Measurements from ENCODE around the gene GRAMD1B.
"Not testable (repeated sequence)": the region's sequence is repeated elsewhere in the genome, so short reads cannot be mapped to it uniquely, and the experiment has no call there.

Gene GRAMD1B

GRCh38 chr11:123567466-123567865 lies 137.4 kb downstream of the GRAMD1B start:
- DNase-seq (ENCODE audit: low read depth): no peak

GRCh38 chr11:123568367-123568870 lies 138.3 kb downstream of the GRAMD1B start:
- no peak for DNase-seq (ENCODE audit: low read depth)

GRCh38 chr11:123569393-123569792 lies 139.3 kb downstream of the GRAMD1B start:
- DNase-seq (ENCODE audit: low read depth): no peak

GRCh38 chr11:123570939-123571580 lies 141.0 kb downstream of the GRAMD1B start:
- DNase-seq (ENCODE audit: low read depth): no peak

- DNase-seq (ENCODE audit: low read depth): not testable (repeated sequence)
Measured at GRCh38 chr11:123572791-123573190, 142.7 kb downstream of the GRAMD1B start.

GRCh38 chr11:123573286-123573685 lies 143.2 kb downstream of the GRAMD1B start:
- DNase-seq (ENCODE audit: low read depth): no peak

- DNase-seq (ENCODE audit: low read depth): no peak
Measured at GRCh38 chr11:123575441-123575840, 145.4 kb downstream of the GRAMD1B start.

- DNase-seq (ENCODE audit: low read depth): no peak
Measured at GRCh38 chr11:123576082-123576481, 146.0 kb downstream of the GRAMD1B start.

- no peak for DNase-seq (ENCODE audit: low read depth)
Measured at GRCh38 chr11:123576501-123576900, 146.4 kb downstream of the GRAMD1B start.

- no peak for DNase-seq (ENCODE audit: low read depth)
Measured at GRCh38 chr11:123577081-123577598, 147.1 kb downstream of the GRAMD1B start.

- DNase-seq (ENCODE audit: low read depth): no peak
Measured at GRCh38 chr11:123578778-123579481, 148.9 kb downstream of the GRAMD1B start.

- no peak for DNase-seq (ENCODE audit: low read depth)
Measured at GRCh38 chr11:123579482-123579812, 149.4 kb downstream of the GRAMD1B start.

GRCh38 chr11:123580137-123580536 lies 150.1 kb downstream of the GRAMD1B start:
- DNase-seq (ENCODE audit: low read depth): no peak

- DNase-seq (ENCODE audit: low read depth): peak; percentile 12
Measured at GRCh38 chr11:123580557-123581275, 150.6 kb downstream of the GRAMD1B start.

- DNase-seq (ENCODE audit: low read depth): no peak
Measured at GRCh38 chr11:123581651-123582399, 151.8 kb downstream of the GRAMD1B start.

GRCh38 chr11:123582992-123583504 lies 153.0 kb downstream of the GRAMD1B start:
- DNase-seq (ENCODE audit: low read depth): no peak

GRCh38 chr11:123584186-123584585 lies 154.1 kb downstream of the GRAMD1B start:
- no peak for DNase-seq (ENCODE audit: low read depth)

- DNase-seq (ENCODE audit: low read depth): no peak
Measured at GRCh38 chr11:123584737-123585136, 154.7 kb downstream of the GRAMD1B start.

- no peak for DNase-seq (ENCODE audit: low read depth)
Measured at GRCh38 chr11:123585206-123585605, 155.1 kb downstream of the GRAMD1B start.

- DNase-seq (ENCODE audit: low read depth): no peak
Measured at GRCh38 chr11:123585706-123586105, 155.6 kb downstream of the GRAMD1B start.

- no peak for DNase-seq (ENCODE audit: low read depth)
Measured at GRCh38 chr11:123586568-123586967, 156.5 kb downstream of the GRAMD1B start.

GRCh38 chr11:123587044-123587443 lies 157.0 kb downstream of the GRAMD1B start:
- DNase-seq (ENCODE audit: low read depth): no peak
